Adrenal gland (tissue), 5 donors: ENCODE measurements around the gene COX7A2L.

Experiments used
- POLR2A ChIP-seq, 2 donors: fragments of 450-650 bp; IDR thresholded peaks; one replicate each; pipeline ENCODE4 v1.6.1; 2017; ENCODE audit warnings: antibody characterized with exemption in 2 of 2, mild to moderate bottlenecking in 2 of 2, moderate library complexity in 1 of 2
- TF ChIP-seq, protein P1 (sequence below), 6 experiments: fragments of 450-650 bp in 4 of 6; fragments of 200-600 bp in 2 of 6; sonication (generic) in 1 of 6; IDR thresholded peaks; 1 replicate in 5 of 6; 2 replicates in 1 of 6; pipeline versions ENCODE4 v1.5.1 to v1.8.0; 2016 to 2021; ENCODE audit warnings: antibody characterized with exemption in 6 of 6, mild to moderate bottlenecking in 2 of 6, moderate library complexity in 1 of 6
- donor health status: DM: no; HTN: no; CAD: no.

- TF ChIP-seq, protein P1, sequence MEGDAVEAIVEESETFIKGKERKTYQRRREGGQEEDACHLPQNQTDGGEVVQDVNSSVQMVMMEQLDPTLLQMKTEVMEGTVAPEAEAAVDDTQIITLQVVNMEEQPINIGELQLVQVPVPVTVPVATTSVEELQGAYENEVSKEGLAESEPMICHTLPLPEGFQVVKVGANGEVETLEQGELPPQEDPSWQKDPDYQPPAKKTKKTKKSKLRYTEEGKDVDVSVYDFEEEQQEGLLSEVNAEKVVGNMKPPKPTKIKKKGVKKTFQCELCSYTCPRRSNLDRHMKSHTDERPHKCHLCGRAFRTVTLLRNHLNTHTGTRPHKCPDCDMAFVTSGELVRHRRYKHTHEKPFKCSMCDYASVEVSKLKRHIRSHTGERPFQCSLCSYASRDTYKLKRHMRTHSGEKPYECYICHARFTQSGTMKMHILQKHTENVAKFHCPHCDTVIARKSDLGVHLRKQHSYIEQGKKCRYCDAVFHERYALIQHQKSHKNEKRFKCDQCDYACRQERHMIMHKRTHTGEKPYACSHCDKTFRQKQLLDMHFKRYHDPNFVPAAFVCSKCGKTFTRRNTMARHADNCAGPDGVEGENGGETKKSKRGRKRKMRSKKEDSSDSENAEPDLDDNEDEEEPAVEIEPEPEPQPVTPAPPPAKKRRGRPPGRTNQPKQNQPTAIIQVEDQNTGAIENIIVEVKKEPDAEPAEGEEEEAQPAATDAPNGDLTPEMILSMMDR (IDR thresholded peaks at IDR 0.05): peak; percentile 24 to 65 (median 46)
- no peak for TF ChIP-seq POLR2A (IDR thresholded peaks at IDR 0.05)
Measured at GRCh38 chr2:42328148-42328833, 32.7 kb downstream of the COX7A2L start.
